GM12891 (cell line): ENCODE results near the gene LRP3.

ENCODE experiments used
- POLR2A ChIP-seq: IDR thresholded peaks from 2 replicates; pipeline ENCODE4 v1.6.1; 2011; ENCODE audit warnings: low read depth, low read length, control low read depth
- POLR2AphosphoS5 ChIP-seq: IDR thresholded peaks from 2 replicates; pipeline ENCODE4 v1.6.1; 2011; ENCODE audit warnings: low read depth, low read length, control low read depth
- TAF1 ChIP-seq: IDR thresholded peaks from 2 replicates; pipeline ENCODE4 v1.6.1; 2011; ENCODE audit warnings: low read depth, low read length, control low read depth

GRCh38 chr19:33197591-33198000, 3.5 kb downstream of the LRP3 start:
- no peak for TF ChIP-seq POLR2AphosphoS5
- no peak for TF ChIP-seq POLR2A
- TF ChIP-seq TAF1, result no peak
